GM23248 (cell line): Measurements from ENCODE around the gene MOV10.

Experiments used
- EZH2 ChIP-seq: fragments of 200-600 bp; sonication (generic); IDR thresholded peaks from 2 replicates; pipeline ENCODE4 v1.6.1; 2018; ENCODE audit warnings: antibody characterized with exemption, mild to moderate bottlenecking; ENCODE audit not compliant: insufficient read depth, poor library complexity, severe bottlenecking
- EZH2phosphoT487 ChIP-seq: fragments of 200-600 bp; sonication (generic); IDR thresholded peaks from 2 replicates; pipeline ENCODE4 v1.6.1; 2018; ENCODE audit warnings: antibody characterized with exemption, moderate library complexity, mild to moderate bottlenecking, low read depth; ENCODE audit not compliant: insufficient read depth

- TF ChIP-seq EZH2 (no peak), EZH2phosphoT487 (no peak)
These were observed 18.2 kb downstream of the MOV10 start for GRCh38 chr1:112692681-112693080.
